HepG2 (cell line): ENCODE results near the gene KRTAP29-1. TPM values are rescaled to one million over a fixed set of nuclear protein-coding genes. Genes with fewer than 3 reads are reported as not detected.

Experiments
- ATAC-seq: fragments of 200-7000 bp; cut with Tn5 transposase; 3 replicates; pipeline ENCODE4 v1.9.1; 2020; ENCODE audit warnings: mild to moderate bottlenecking, moderate library complexity
- BruUV-seq: library from RNA; stranded (reverse); fragments of 400-500 nt; replicated peaks from 2 replicates; lab custom pipeline; 2021; lab: Mats Ljungman, UMichigan
- CTCF ChIA-PET: fragments of 300-600 bp; formaldehyde crosslinking; extraction: SDS; loops from one replicate; lab custom pipeline; 2021; ENCODE audit warnings: low total read pairs, inconsistent platforms, low intra/inter-chr PET ratio; lab: Yijun Ruan, JAX
- POLR2A ChIA-PET: fragments of 350-600 bp; sonication (Branson Sonifier 250); formaldehyde crosslinking; loops from one replicate; lab custom pipeline; 2020; ENCODE audit warnings: antibody characterized with exemption, inconsistent platforms; lab: Yijun Ruan, JAX
- DNase-seq: peaks from one replicate; pipeline ENCODE4 v3.0.0-alpha.2; 2015; ENCODE audit warnings: low spot score
- FAIRE-seq: peaks from 3 replicates; lab custom pipeline; 2011; peaks lifted over from hg19 to GRCh38; lab: Jason Lieb, UNC
- H2AFZ ChIP-seq: one replicate; pipeline ENCODE4 v1.6.1; 2011; ENCODE audit warnings: low read length, inconsistent platforms
- H3K27ac ChIP-seq: fragments of 300-600 bp; 3 replicates; pipeline ENCODE4 v1.8.0; 2011; ENCODE audit warnings: mixed run types, mild to moderate bottlenecking, mixed read lengths, low read length, inconsistent platforms; ENCODE audit not compliant: insufficient read depth; ENCODE audit errors: extremely low read length
- H3K27me3 ChIP-seq, 2 experiments: fragments of 200-600 bp in 1 of 2; 2 replicates in 1 of 2; 3 replicates in 1 of 2; pipeline versions ENCODE4 v1.6.0 to v1.8.0; 2011; ENCODE audit warnings: low read length in 2 of 2, mild to moderate bottlenecking in 2 of 2, moderate library complexity in 2 of 2, inconsistent platforms in 1 of 2; ENCODE audit not compliant: insufficient read depth in 2 of 2, control insufficient read depth in 1 of 2
- H3K36me3 ChIP-seq, 2 experiments: fragments of 200-600 bp in 1 of 2; replicated peaks in 1 of 2; 2 replicates in 1 of 2; 3 replicates in 1 of 2; pipeline versions ENCODE4 v1.5.1 to v1.8.0; 2011; ENCODE audit warnings: low read length in 2 of 2, inconsistent platforms in 1 of 2; ENCODE audit not compliant: insufficient read depth in 2 of 2, control insufficient read depth in 1 of 2
- H3K4me1 ChIP-seq: 2 replicates; pipeline ENCODE4 v1.5.1; 2012; ENCODE audit warnings: low read length, inconsistent platforms; ENCODE audit not compliant: insufficient read depth
- H3K4me2 ChIP-seq: 2 replicates; pipeline ENCODE4 v1.6.0; 2011; ENCODE audit warnings: low read depth, low read length, inconsistent platforms
- H3K4me3 ChIP-seq, 3 experiments: fragments of 200-600 bp in 1 of 3; sonication (generic), shearing (Covaris generic) in 1 of 3; replicated peaks in 1 of 3; 2 replicates each; pipeline ENCODE4 v1.5.1; 2011 to 2016; ENCODE audit warnings: low read length in 3 of 3, inconsistent platforms in 2 of 3, low read depth in 2 of 3, mild to moderate bottlenecking in 2 of 3, control low read depth in 1 of 3, mixed read lengths in 1 of 3; ENCODE audit not compliant: insufficient read depth in 1 of 3
- H3K79me2 ChIP-seq: one replicate; pipeline ENCODE4 v1.6.1; 2011; ENCODE audit warnings: low read length, inconsistent platforms; ENCODE audit not compliant: insufficient read depth
- H3K9ac ChIP-seq: 2 replicates; pipeline ENCODE4 v1.6.0; 2011; ENCODE audit warnings: mild to moderate bottlenecking, low read depth, low read length, inconsistent platforms; ENCODE audit not compliant: insufficient read depth
- H3K9me3 ChIP-seq: 2 replicates; pipeline ENCODE4 v1.5.1; 2012; ENCODE audit warnings: mild to moderate bottlenecking, low read length
- H4K20me1 ChIP-seq: 2 replicates; pipeline ENCODE4 v1.6.0; 2011; ENCODE audit warnings: inconsistent platforms, mild to moderate bottlenecking, low read length, moderate library complexity; ENCODE audit not compliant: insufficient read depth
- CHD2 ChIP-seq: IDR thresholded peaks from 2 replicates; pipeline ENCODE4 v1.6.1; 2011; ENCODE audit warnings: low read depth, low read length, improper control_type of control experiment
- NCOA2 ChIP-seq: sonication (generic); formaldehyde crosslinking; IDR thresholded peaks from 2 replicates; pipeline ENCODE4 v1.8.0; 2022; ENCODE audit warnings: inconsistent platforms
- TARDBP ChIP-seq: sonication (generic); formaldehyde crosslinking; IDR thresholded peaks from 2 replicates; pipeline ENCODE4 v1.8.0; 2022; ENCODE audit warnings: mild to moderate bottlenecking, missing genetic modification reagents
- THRA ChIP-seq: sonication (generic); formaldehyde crosslinking; IDR thresholded peaks from 2 replicates; pipeline ENCODE4 v1.4.0; 2020; ENCODE audit warnings: missing genetic modification reagents, borderline replicate concordance
- XRCC5 ChIP-seq: fragments of 200-400 bp; formaldehyde crosslinking; optimal IDR thresholded peaks from 2 replicates; pipeline ENCODE3; 2017; ENCODE audit warnings: mild to moderate bottlenecking, low read length
- ZBTB20 ChIP-seq: sonication (generic); formaldehyde crosslinking; IDR thresholded peaks from 2 replicates; pipeline ENCODE4 v1.8.1; 2023; ENCODE audit warnings: missing genetic modification reagents, low read depth, mild to moderate bottlenecking, borderline replicate concordance
- ZBTB21 ChIP-seq: sonication (generic); formaldehyde crosslinking; IDR thresholded peaks from 2 replicates; pipeline ENCODE4 v1.4.0; 2020; ENCODE audit warnings: missing genetic modification reagents
- ZNF124 ChIP-seq: sonication (generic); formaldehyde crosslinking; IDR thresholded peaks from 2 replicates; pipeline ENCODE4 v1.4.0; 2020; ENCODE audit warnings: missing genetic modification reagents
- ZNF224 ChIP-seq: sonication (generic); formaldehyde crosslinking; IDR thresholded peaks from 2 replicates; pipeline ENCODE4 v1.5.0; 2020; ENCODE audit warnings: mild to moderate bottlenecking, missing genetic modification reagents
- ZNF256 ChIP-seq: sonication (generic); formaldehyde crosslinking; conservative IDR thresholded peaks from 2 replicates; pipeline ENCODE4 v1.4.0; 2020; ENCODE audit warnings: missing genetic modification reagents
- ZNF776 ChIP-seq: sonication (generic); formaldehyde crosslinking; IDR thresholded peaks from 2 replicates; pipeline ENCODE4 v1.4.0; 2020; ENCODE audit warnings: mild to moderate bottlenecking, missing genetic modification reagents
- ZSCAN21 ChIP-seq: sonication (generic); formaldehyde crosslinking; IDR thresholded peaks from 2 replicates; pipeline ENCODE4 v1.8.0; 2022; ENCODE audit warnings: mild to moderate bottlenecking, missing genetic modification reagents, moderate library complexity, borderline replicate concordance
- WGBS: methylation state at CpG from one replicate; pipeline ENCODE4 v1.1.6; 2017; ENCODE audit warnings: low lambda C conversion rate; 5-methylcytosine and 5-hydroxymethylcytosine counted together
- in situ Hi-C: cut with HindIII; loops from 2 replicates; pipeline ENCODE4 v1.10.0; 2017; ENCODE audit warnings: low pct_unique_long_range_greater_than_20kb; ENCODE audit not compliant: extremely low pct_ligation_motif_present
- intact Hi-C: fragments of 100-400 bp; cut with micrococcal nuclease; formaldehyde crosslinking; loops from one replicate; pipeline ENCODE4 v1.10.0; 2022; ENCODE audit not compliant: unreplicated experiment
- polyA plus RNA-seq, 8 experiments: library from polyadenylated mRNA; depleted of rRNA in 3 of 8; stranded (reverse) in 7 of 8; unstranded in 1 of 8; fragments of >200 nt; fragmentation: Illumina TruSeq in 4 of 8; extraction: Trizol in 4 of 8; gene quantifications; 2 replicates each; pipeline versions ENCODE4 v1.2.1 to v1.2.3, GENCODE V29; 2011 to 2016; ENCODE audit warnings: low read depth in 4 of 8, missing spikeins in 1 of 8, mixed read lengths in 1 of 8; ENCODE audit not compliant: insufficient read depth in 1 of 8
- total RNA-seq, 5 experiments: library from RNA; depleted of rRNA; stranded (reverse); fragments of >200 nt; fragmentation: Illumina TruSeq; extraction: Trizol; gene quantifications; 2 replicates each; pipeline ENCODE4 v1.2.3, GENCODE V29; 2016; ENCODE audit warnings: low read depth in 1 of 5

KRTAP29-1 gene
- total and polyA plus RNA-seq, 2 of the 13 experiments (the other 11 are each of a cell fraction or from before 2014, with no cell fraction given): not detected

GRCh38 chr17:41264599-41264998 is 38.1 kb downstream of the KRTAP29-1 start:
- WGBS: 24% methylated on average over 3 of the region's 3 CpGs
- no peak overlapping the region for H3K4me3 ChIP-seq
- ChIA-PET CTCF (no interaction called here), POLR2A (no interaction called here)
- no peak for TF ChIP-seq TARDBP (CRISPR knock-in tag)
- TF ChIP-seq CHD2: no peak
- no peak for TF ChIP-seq ZSCAN21
- no peak for TF ChIP-seq THRA
- no peak for TF ChIP-seq ZNF124 (CRISPR knock-in tag)
- no peak for TF ChIP-seq ZNF256
- no peak for TF ChIP-seq ZBTB20 (CRISPR knock-in tag)
- no peak for TF ChIP-seq ZNF224 (CRISPR knock-in tag)
- TF ChIP-seq ZNF776 (CRISPR knock-in tag): no peak
- TF ChIP-seq NCOA2 (CRISPR knock-in tag): no peak
- no peak for TF ChIP-seq ZBTB21 (CRISPR knock-in tag)
- TF ChIP-seq XRCC5: no peak
- TF ChIP-seq, all 625 proteins: peak for 0
- BruUV-seq: no TSS peak
- ATAC-seq: no peak
- Histone ChIP-seq H3K79me2 (no peaks in the 10 kb centered on the region), H3K27me3 (no peaks in the 10 kb centered on the region; a peak in 1 of 5 replicates), H4K20me1 (no peaks in the 10 kb centered on the region), H3K9ac (no peak overlapping the region), H3K36me3 (no peaks in the 10 kb centered on the region), H3K9me3 (no peaks in the 10 kb centered on the region), H3K4me2 (no peak overlapping the region), H3K27ac (no peak overlapping the region), H2AFZ (no peak overlapping the region), H3K4me1 (no peaks in the 10 kb centered on the region)
- no peak for FAIRE-seq
- in situ Hi-C loops: no loop called here
- intact Hi-C loops: no loop called here
- no peak for DNase-seq
